Measurements from ENCODE around the gene TM4SF4.
A peak's percentile ranks its signal among the peaks of the same experiment; 100 is the strongest.

- no peak for TF ChIP-seq CTCF (IDR thresholded peaks at IDR 0.05)
- TF ChIP-seq POLR2A (IDR thresholded peaks at IDR 0.05), result peak; percentile 94
Measured at GRCh38 chr3:149476225-149476624, 1.7 kb downstream of the TM4SF4 start.
